CD4-positive, alpha-beta T cell (primary cell): ENCODE data around the gene QDPR. TPM values are rescaled to one million over a fixed set of nuclear protein-coding genes. Genes with fewer than 3 reads are reported as not detected.

Experiments used
- ATAC-seq: fragments of 200-7000 bp; cut with Tn5 transposase; one replicate; pipeline ENCODE4 v1.10.0; 2022; ENCODE audit warnings: mild to moderate bottlenecking; ENCODE audit not compliant: poor library complexity
- CTCF ChIA-PET: fragments of 350-600 bp; sonication (Branson Sonifier 250); formaldehyde crosslinking; loops from one replicate; lab custom pipeline; 2021; ENCODE audit warnings: antibody characterized with exemption, inconsistent platforms; lab: Charles Lee
- POLR2A ChIA-PET: fragments of 350-600 bp; sonication (Branson Sonifier 250); formaldehyde crosslinking; loops from one replicate; lab custom pipeline; 2021; ENCODE audit warnings: antibody characterized with exemption, inconsistent platforms; lab: Charles Lee
- DNase-seq, 14 experiments: peaks; one replicate each; pipeline ENCODE4 v3.0.0-alpha.2; 2013 to 2020; ENCODE audit warnings: mixed read lengths in 2 of 14
- H3K27ac ChIP-seq, 2 donors: one replicate each; pipeline versions ENCODE4 v1.5.1 to v1.7.0; 2013; ENCODE audit warnings: low read length in 2 of 2, low read depth in 1 of 2, mild to moderate bottlenecking in 1 of 2
- H3K27me3 ChIP-seq, 2 experiments: 1 replicate in 1 of 2; 2 replicates in 1 of 2; pipeline versions ENCODE4 v1.6.1 to v1.7.0; 2013; ENCODE audit warnings: low read length in 2 of 2, control low read depth in 1 of 2, mild to moderate bottlenecking in 1 of 2, moderate library complexity in 1 of 2; ENCODE audit not compliant: insufficient read depth in 2 of 2, control insufficient read depth in 1 of 2
- H3K36me3 ChIP-seq: one replicate; pipeline ENCODE4 v1.6.1; 2013; ENCODE audit warnings: low read length, control low read depth; ENCODE audit not compliant: insufficient read depth
- H3K4me1 ChIP-seq: one replicate; pipeline ENCODE4 v1.6.1; 2013; ENCODE audit warnings: low read length, control low read depth; ENCODE audit not compliant: insufficient read depth
- H3K4me3 ChIP-seq: one replicate; pipeline ENCODE4 v1.5.1; 2013; ENCODE audit warnings: mild to moderate bottlenecking, low read length, moderate library complexity
- H3K9me3 ChIP-seq, 2 experiments: 1 replicate in 1 of 2; 2 replicates in 1 of 2; pipeline versions ENCODE4 v1.6.1 to v1.7.0; 2013; ENCODE audit warnings: low read length in 2 of 2, mild to moderate bottlenecking in 2 of 2, control low read depth in 1 of 2, moderate library complexity in 1 of 2; ENCODE audit not compliant: control insufficient read depth in 1 of 2, insufficient read depth in 1 of 2
- H3K27ac Mint-ChIP-seq: one replicate; pipeline ENCODE4 v1.8.0; 2020; ENCODE audit warnings: mixed read lengths
- H3K27me3 Mint-ChIP-seq: one replicate; pipeline ENCODE4 v1.8.0; 2021; ENCODE audit warnings: mixed read lengths
- H3K36me3 Mint-ChIP-seq: one replicate; pipeline ENCODE4 v1.8.0; 2021; ENCODE audit warnings: low read depth, mixed read lengths
- H3K4me1 Mint-ChIP-seq: one replicate; pipeline ENCODE4 v1.8.0; 2021; ENCODE audit warnings: low read depth, mixed read lengths
- H3K4me3 Mint-ChIP-seq: one replicate; pipeline ENCODE4 v1.8.0; 2020; ENCODE audit warnings: mild to moderate bottlenecking, mixed read lengths
- H3K9me3 Mint-ChIP-seq: one replicate; pipeline ENCODE4 v1.8.0; 2020; ENCODE audit warnings: mixed read lengths
- CTCF ChIP-seq: fragments of 200-600 bp; IDR thresholded peaks from one replicate; pipeline ENCODE4 v1.8.0; 2022; ENCODE audit warnings: antibody characterized with exemption, mild to moderate bottlenecking
- intact Hi-C, 2 experiments: fragments of 100-400 bp; cut with DNase I in 1 of 2; cut with micrococcal nuclease in 1 of 2; formaldehyde crosslinking; loops; one replicate each; pipeline versions ENCODE4 v1.15.1 to v1.9.0; 2023 to 2025; cut with DNase I, micrococcal nuclease
- total RNA-seq, 174 experiments: library from RNA in 2 of 174; stranded (reverse) in 2 of 174; gene quantifications; one replicate each; pipeline ENCODE4 v1.2.3 and lab custom pipeline; 2021 to 2026

QDPR gene
- total RNA-seq, 2 experiments from 2014 or later: 15.3 to 15.7 TPM

GRCh38 chr4:17480210-17480927, 31.5 kb downstream of the QDPR start:
- H3K27ac Mint-ChIP-seq: no peak overlapping the region
- ChIA-PET CTCF (no interaction called here), POLR2A (no interaction called here)
- peaks cover 5% of the 10 kb centered on the region for H3K36me3 Mint-ChIP-seq
- no peak for TF ChIP-seq CTCF
- no peak overlapping the region for H3K27ac ChIP-seq
- no peaks in the 10 kb centered on the region for H3K4me1 ChIP-seq
- H3K27me3 ChIP-seq: no peaks in the 10 kb centered on the region
- no peaks in the 10 kb centered on the region for H3K9me3 Mint-ChIP-seq
- no peak for DNase-seq
- H3K27me3 Mint-ChIP-seq: no peaks in the 10 kb centered on the region
- H3K9me3 ChIP-seq: peaks cover 0 to 5% of the 10 kb centered on the region in 2 experiments
- ATAC-seq: no peak
- H3K4me1 Mint-ChIP-seq: no peaks in the 10 kb centered on the region
- H3K4me3 Mint-ChIP-seq: no peak overlapping the region
- H3K36me3 ChIP-seq: peaks cover 20% of the 10 kb centered on the region
- intact Hi-C loops: no loop called here
- no peak overlapping the region for H3K4me3 ChIP-seq

GRCh38 chr4:17477774-17478472, 34.0 kb downstream of the QDPR start:
- no peak for TF ChIP-seq CTCF
- peaks cover 5% of the 10 kb centered on the region for H3K36me3 Mint-ChIP-seq
- H3K4me1 ChIP-seq: no peaks in the 10 kb centered on the region

GRCh38 chr4:17476853-17477252, 35.0 kb downstream of the QDPR start:
- Mint-ChIP-seq H3K4me1 (no peaks in the 10 kb centered on the region), H3K4me3 (no peak overlapping the region), H3K27me3 (no peaks in the 10 kb centered on the region), H3K27ac (no peak overlapping the region), H3K36me3 (peaks cover 5% of the 10 kb centered on the region), H3K9me3 (no peaks in the 10 kb centered on the region)
- H3K27me3 ChIP-seq: no peaks in the 10 kb centered on the region
- peaks cover 3% of the 10 kb centered on the region for H3K36me3 ChIP-seq
- peaks cover 3% of the 10 kb centered on the region for H3K4me1 ChIP-seq
- TF ChIP-seq CTCF: no peak
- intact Hi-C loops: no loop called here
- no peak overlapping the region for H3K27ac ChIP-seq
- H3K4me3 ChIP-seq: no peak overlapping the region
- DNase-seq (peak in 1 of 14 experiments; percentile 13), ATAC-seq (no peak)
- no peaks in the 10 kb centered on the region for H3K9me3 ChIP-seq
- POLR2A ChIA-PET: no interaction called here
- CTCF ChIA-PET: no interaction called here

More at GRCh38 chr4:17477774-17478472, 34.0 kb downstream of the QDPR start:
- ATAC-seq: no peak
- no peaks in the 10 kb centered on the region for H3K4me1 Mint-ChIP-seq
- Histone ChIP-seq H3K27ac (no peak overlapping the region), H3K4me3 (no peak overlapping the region), H3K27me3 (no peaks in the 10 kb centered on the region), H3K9me3 (peaks cover 0 to 5% of the 10 kb centered on the region in 2 experiments), H3K36me3 (peaks cover 7% of the 10 kb centered on the region)
- H3K9me3 Mint-ChIP-seq: no peaks in the 10 kb centered on the region
- no peak for DNase-seq
- intact Hi-C loops: no loop called here
- ChIA-PET POLR2A (no interaction called here), CTCF (no interaction called here)
- no peak overlapping the region for H3K4me3 Mint-ChIP-seq
- no peak overlapping the region for H3K27ac Mint-ChIP-seq
- H3K27me3 Mint-ChIP-seq: no peaks in the 10 kb centered on the region
